Measurements from ENCODE around the gene BEND7. TPM values are rescaled to one million over a fixed set of nuclear protein-coding genes. Genes with fewer than 3 reads are reported as not detected.

BEND7 gene
- total RNA-seq, 3 donors from 2014 or later, result 9.9 to 19.3 (median 17.7) TPM

DNA sequence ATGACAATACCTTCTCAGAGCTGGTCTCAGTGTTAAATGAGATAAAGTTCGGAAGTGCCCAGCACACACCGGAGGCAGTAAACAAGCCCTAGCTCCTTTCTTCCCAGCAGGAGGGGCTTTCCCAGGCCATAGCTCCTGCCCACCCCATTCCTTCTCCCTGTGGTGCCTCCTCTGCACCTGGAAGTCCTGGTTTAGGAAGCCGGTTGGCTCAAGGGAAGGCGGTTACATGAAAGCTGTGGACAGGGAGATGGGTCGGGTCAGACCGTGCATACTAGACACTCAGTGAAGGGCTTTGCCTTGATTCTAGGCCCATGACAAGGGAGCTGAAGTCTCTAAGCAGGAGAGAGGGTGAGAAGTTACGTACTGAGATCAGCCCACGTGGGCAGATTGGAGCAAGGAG lies 8.6 kb downstream of the BEND7 start:
- intact Hi-C loops (cut with DNase I; ENCODE audit: low total_unique reads), result no loop called here
- Histone ChIP-seq H3K36me3 (no peaks in the 10 kb centered on the region), H3K4me3 (no peak overlapping the region), H3K27ac (no peak overlapping the region), H3K9me3 (no peaks in the 10 kb centered on the region), H3K4me1 (no peaks in the 10 kb centered on the region), H3K27me3 (no peaks in the 10 kb centered on the region)
- no peak for DNase-seq (ENCODE audit: low spot score in 2 of 2)
- TF ChIP-seq, protein P1, sequence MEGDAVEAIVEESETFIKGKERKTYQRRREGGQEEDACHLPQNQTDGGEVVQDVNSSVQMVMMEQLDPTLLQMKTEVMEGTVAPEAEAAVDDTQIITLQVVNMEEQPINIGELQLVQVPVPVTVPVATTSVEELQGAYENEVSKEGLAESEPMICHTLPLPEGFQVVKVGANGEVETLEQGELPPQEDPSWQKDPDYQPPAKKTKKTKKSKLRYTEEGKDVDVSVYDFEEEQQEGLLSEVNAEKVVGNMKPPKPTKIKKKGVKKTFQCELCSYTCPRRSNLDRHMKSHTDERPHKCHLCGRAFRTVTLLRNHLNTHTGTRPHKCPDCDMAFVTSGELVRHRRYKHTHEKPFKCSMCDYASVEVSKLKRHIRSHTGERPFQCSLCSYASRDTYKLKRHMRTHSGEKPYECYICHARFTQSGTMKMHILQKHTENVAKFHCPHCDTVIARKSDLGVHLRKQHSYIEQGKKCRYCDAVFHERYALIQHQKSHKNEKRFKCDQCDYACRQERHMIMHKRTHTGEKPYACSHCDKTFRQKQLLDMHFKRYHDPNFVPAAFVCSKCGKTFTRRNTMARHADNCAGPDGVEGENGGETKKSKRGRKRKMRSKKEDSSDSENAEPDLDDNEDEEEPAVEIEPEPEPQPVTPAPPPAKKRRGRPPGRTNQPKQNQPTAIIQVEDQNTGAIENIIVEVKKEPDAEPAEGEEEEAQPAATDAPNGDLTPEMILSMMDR (IDR thresholded peaks at IDR 0.05), result no peak
- TF ChIP-seq POLR2A (IDR thresholded peaks at IDR 0.05) (no peak), POLR2AphosphoS5 (IDR thresholded peaks at IDR 0.05) (no peak)

DNA sequence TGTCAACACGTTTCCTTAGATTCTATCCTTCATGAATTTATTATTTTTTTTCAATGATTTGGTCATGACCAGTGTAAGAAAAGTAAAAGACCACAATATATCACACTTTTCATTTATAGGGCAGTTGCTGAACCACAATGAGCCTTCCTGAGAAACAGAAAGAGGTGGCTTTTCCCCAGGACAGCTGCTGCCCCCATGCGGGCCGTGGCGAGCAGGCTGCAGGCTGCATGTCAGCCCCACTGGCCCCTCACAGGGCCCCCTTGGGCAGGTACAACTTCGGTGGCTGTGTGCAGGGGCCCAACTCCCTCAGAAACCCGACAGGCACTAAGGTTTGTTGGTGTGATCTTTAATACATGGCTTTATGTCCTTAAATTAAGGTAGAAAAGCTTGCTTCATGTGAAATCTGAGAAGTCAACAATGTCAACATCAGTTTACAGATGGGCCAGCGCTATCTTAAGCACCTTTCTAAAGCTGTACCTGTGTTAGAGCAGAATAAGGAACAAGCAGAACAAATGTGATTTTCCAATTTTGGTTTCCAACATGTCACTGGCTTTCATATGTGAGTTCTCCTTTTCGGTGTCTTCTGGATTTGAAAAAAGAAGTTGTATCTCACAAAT lies 10.6 kb downstream of the BEND7 start:
- intact Hi-C loops (cut with DNase I; ENCODE audit: low total_unique reads), result no loop called here
- H3K27me3 ChIP-seq, result no peaks in the 10 kb centered on the region
- no peak overlapping the region for H3K4me3 ChIP-seq
- TF ChIP-seq POLR2A (IDR thresholded peaks at IDR 0.05) (no peak), POLR2AphosphoS5 (IDR thresholded peaks at IDR 0.05) (no peak)
- TF ChIP-seq, protein P1 (IDR thresholded peaks at IDR 0.05), result no peak
- no peaks in the 10 kb centered on the region for H3K4me1 ChIP-seq
- H3K36me3 ChIP-seq, result no peaks in the 10 kb centered on the region
- no peaks in the 10 kb centered on the region for H3K9me3 ChIP-seq
- no peak for DNase-seq (ENCODE audit: low spot score in 2 of 2)
- H3K27ac ChIP-seq, result no peak overlapping the region

DNA sequence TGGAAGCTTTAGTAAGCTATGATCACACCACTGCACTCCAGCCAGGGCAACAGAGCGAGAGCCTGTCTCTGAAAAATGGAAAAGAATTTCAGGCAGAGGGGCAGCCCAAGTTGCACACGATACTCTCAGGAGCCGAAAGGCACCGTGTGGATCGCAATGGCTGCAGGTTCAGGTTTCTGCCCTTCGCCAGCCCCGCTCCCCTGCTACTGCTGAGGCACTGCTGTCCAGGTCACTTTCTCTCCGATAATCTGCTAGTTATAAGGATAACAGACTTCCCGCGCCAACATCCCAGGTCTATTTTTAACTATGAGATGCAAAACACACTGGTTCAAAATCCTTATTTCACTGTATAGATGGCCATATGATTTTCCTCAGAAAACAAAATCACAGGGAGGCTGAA lies 11.1 kb downstream of the BEND7 start:
- intact Hi-C loops (cut with DNase I; ENCODE audit: low total_unique reads), result no loop called here
- Histone ChIP-seq H3K27me3 (no peaks in the 10 kb centered on the region), H3K4me3 (no peak overlapping the region), H3K36me3 (no peaks in the 10 kb centered on the region), H3K4me1 (no peaks in the 10 kb centered on the region), H3K9me3 (no peaks in the 10 kb centered on the region), H3K27ac (no peak overlapping the region)
- DNase-seq (ENCODE audit: low spot score in 2 of 2), result no peak
- TF ChIP-seq POLR2A (IDR thresholded peaks at IDR 0.05), result no peak
- no peak for TF ChIP-seq POLR2AphosphoS5 (IDR thresholded peaks at IDR 0.05)
- TF ChIP-seq, protein P1 (IDR thresholded peaks at IDR 0.05), result no peak

DNA sequence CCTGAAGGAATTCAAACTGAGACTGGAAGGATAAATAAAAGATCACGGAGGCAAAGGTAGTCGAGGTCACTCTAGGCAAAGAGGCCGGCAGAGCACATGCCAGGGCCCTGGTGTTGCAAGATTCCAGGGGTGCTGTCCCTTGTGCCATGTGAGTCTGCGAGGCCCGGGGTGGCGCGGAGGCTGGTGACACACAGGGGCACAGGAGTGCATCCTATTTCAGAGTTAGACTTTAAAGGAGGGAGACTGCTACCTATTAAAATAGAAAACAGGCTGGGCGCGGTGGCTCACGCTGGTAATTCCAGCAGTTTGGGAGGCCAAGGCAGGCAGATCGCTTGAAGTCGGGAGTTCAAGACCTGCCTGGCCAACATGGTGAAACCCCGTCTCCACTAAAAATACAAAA lies 12.6 kb downstream of the BEND7 start:
- Histone ChIP-seq H3K36me3 (no peaks in the 10 kb centered on the region), H3K27ac (no peak overlapping the region), H3K27me3 (no peaks in the 10 kb centered on the region), H3K4me1 (no peaks in the 10 kb centered on the region), H3K4me3 (no peak overlapping the region), H3K9me3 (no peaks in the 10 kb centered on the region)
- TF ChIP-seq, protein P1 (IDR thresholded peaks at IDR 0.05), result no peak
- TF ChIP-seq POLR2A (IDR thresholded peaks at IDR 0.05) (no peak), POLR2AphosphoS5 (IDR thresholded peaks at IDR 0.05) (no peak)
- no peak for DNase-seq (ENCODE audit: low spot score in 2 of 2)
- intact Hi-C loops (cut with DNase I; ENCODE audit: low total_unique reads), result no loop called here

DNA sequence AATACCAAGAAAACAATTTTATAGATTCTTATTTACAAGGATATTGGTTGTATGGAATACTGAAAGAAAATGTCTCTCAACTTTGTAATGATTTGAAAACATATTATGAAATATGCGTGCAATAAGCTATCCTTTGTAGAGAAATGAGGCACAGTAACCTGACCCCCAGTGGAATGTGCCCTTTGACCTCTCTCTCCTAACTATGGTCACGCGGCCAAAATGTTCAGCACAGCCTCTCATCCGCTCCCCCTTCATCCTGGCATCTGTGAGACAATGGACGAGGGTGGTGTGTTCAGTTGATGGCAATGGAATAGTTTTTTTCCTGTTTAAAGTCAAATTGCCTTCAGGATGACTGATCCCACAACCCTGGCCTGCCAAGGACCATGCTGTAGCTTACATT lies 13.3 kb downstream of the BEND7 start:
- Histone ChIP-seq H3K27me3 (no peaks in the 10 kb centered on the region), H3K27ac (no peak overlapping the region), H3K4me1 (no peaks in the 10 kb centered on the region), H3K36me3 (no peaks in the 10 kb centered on the region), H3K9me3 (no peaks in the 10 kb centered on the region), H3K4me3 (no peak overlapping the region)
- intact Hi-C loops (cut with DNase I; ENCODE audit: low total_unique reads), result no loop called here
- TF ChIP-seq POLR2A (IDR thresholded peaks at IDR 0.05) (no peak), POLR2AphosphoS5 (IDR thresholded peaks at IDR 0.05) (no peak)
- TF ChIP-seq, protein P1 (IDR thresholded peaks at IDR 0.05), result no peak
- no peak for DNase-seq (ENCODE audit: low spot score in 2 of 2)
